SK-N-DZ (cell line): ENCODE measurements around the gene TEX28. TPM values are rescaled to one million over a fixed set of nuclear protein-coding genes. Genes with fewer than 3 reads are reported as not detected.
"Not testable (repeated sequence)": the region's sequence is repeated elsewhere in the genome, so short reads cannot be mapped to it uniquely, and the experiment has no call there.

ENCODE experiments used
- DNase-seq: peaks from one replicate; pipeline ENCODE4 v3.0.0-alpha.2; 2015; ENCODE audit warnings: low spot score
- polyA plus RNA-seq, 2 experiments: library from polyadenylated mRNA; depleted of rRNA; stranded (reverse); fragments of >200 nt; gene quantifications; 2 replicates each; pipeline ENCODE4 v1.2.3, GENCODE V29; 2014

The TEX28 gene, protein sequence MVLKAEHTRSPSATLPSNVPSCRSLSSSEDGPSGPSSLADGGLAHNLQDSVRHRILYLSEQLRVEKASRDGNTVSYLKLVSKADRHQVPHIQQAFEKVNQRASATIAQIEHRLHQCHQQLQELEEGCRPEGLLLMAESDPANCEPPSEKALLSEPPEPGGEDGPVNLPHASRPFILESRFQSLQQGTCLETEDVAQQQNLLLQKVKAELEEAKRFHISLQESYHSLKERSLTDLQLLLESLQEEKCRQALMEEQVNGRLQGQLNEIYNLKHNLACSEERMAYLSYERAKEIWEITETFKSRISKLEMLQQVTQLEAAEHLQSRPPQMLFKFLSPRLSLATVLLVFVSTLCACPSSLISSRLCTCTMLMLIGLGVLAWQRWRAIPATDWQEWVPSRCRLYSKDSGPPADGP
- not detected in 2 replicates for polyA plus RNA-seq (2014; cell fraction: cytosol; rRNA removed)
- polyA plus RNA-seq (2014; cell fraction: nucleus; rRNA removed) = not detected in 2 replicates

DNA sequence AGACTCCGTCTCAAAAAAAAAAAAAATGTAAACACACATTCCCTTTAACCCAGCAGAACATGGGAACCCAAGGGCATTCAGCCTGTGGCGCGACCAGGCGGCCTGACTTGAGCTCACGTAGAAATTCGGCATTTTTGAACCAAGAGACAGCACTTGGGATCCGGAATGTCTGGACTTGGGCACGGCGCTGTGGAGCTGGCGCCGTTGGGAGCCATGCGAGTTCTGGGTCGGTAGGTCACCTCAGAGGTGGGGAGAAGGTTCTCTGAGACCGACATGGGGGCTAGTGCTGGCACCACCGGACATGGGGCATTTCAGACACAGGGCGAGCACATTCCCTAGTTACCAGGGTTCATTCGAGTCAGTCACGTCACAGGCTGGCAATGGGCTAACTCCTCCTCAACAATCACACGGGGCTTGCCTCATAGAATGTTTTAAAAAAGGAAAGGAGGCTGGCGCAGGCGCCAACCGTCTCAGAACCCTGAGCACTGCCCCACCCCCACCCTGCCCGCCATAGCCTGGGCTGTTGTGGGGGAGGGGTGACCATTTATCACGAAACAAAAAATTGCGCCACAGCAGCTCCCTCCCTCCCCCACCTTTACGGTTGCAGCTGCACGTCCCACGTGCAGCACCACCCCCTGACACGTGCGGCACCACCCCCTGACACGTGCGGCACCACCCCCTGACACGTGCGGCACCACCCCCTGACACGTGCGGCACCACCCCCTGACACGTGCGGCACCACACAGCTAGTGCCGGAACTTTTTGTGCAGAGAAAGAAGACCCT lies at the start of gene TEX28:
Gene TEX28 (minus strand): TSS at position 334 of the 784 bp plus-strand sequence. CDS start 3,007 bp downstream, outside the sequence.
- no peak for DNase-seq

DNA sequence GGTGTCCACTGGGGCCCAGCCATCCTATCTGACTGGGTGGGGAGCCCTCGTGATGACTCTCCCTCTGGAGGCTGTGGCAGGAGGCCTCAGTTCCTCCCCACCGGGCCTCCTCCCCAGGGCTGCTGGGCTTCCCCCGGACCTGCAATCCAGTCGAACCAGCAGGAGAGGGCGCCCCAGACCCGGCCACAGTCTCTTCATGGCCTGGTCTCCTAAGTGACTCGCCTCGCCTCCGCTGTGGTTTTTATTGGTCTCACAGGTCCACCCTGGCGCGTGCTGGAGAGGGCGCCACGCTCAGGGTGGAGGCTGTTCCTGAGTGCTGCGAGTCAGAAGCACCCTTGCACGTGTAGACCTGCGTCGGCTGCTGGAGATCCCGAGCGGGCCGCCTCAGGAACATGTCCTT lies 48.7 kb upstream of the TEX28 start:
- not testable (repeated sequence) for DNase-seq

DNA sequence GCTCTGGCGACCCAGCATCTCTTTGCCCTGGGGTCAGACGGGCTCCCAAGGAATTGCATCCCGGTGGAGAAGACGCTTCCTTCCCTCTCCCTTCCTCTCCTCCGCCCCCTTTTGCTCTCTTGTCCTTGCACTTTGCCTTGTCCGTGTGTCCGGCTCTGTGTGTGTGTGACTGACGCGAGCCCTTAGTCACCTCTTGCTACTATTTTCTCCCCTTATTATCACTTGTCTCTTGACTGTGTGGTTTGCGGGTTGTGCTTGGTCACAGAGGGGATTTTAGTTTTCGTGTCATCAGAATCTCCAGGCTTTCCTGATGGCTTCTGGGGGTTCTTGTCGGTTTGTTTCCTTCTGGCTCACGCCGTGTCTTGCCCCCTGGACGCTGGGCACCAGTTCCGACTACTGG lies 48.1 kb upstream of the TEX28 start:
- not testable (repeated sequence) for DNase-seq

DNA sequence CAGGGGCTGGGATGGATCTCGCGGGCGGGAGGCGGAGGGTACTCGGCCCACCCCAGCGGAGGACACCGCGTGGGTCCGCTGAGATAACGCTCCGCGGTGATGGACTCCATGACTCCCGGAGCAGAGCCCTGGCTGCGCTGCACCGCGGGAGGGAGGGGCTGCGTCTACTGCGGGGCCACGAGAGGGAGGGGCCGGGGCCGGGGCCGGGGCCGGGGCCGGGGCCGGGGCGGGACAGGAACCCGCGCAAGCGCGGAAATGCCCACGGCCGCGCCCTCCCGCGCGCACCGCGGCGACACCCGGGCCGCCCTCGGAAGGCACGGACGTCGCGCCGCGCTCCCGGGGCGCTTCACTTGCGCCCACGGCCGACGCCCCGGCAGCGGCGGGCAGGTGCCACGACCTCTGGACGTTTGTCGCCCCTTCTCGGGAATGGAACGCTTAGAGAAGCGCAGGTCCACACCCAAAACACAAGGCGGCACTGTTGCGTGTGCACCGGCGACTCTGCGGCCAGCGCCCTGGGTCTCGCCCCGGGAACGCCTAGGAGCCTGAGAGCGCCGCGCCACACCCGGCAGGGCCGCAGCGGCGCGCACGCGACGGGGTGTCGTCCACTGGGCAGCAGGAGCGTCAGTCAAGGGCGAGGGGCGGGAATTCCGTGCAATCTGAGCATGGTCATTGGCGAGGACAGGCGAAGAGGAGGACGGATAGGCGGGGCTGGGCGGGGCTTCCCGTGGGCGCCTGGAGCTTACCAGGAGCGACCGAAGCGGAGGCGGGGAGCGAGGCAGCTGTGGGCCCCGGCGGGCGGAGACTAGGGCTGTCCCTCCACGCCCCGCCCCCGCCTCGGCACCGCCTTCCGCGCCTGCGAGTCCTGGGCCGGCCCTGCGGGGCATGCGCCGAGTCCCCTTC lies 46.7 kb upstream of the TEX28 start:
- DNase-seq = not testable (repeated sequence)

DNA sequence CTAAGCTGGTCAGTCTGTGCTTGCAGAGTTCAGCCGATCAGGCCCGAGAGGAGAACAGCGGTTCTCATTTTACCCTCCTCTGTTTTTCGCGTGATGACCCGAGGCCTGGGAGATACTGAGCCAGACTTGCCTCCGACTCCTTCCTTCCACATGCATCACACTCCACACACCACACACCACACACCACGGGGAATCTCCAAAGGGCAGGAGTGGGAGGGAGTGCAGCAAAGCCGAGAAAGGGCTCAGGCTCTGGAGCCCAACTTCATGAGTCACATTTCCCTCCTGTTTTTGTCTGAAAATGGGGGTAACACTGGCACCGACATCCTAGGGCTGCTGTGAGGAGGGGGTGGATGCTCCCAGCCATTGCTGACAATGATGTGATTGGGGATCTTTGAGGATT lies 39.6 kb upstream of the TEX28 start:
- DNase-seq = no peak

DNA sequence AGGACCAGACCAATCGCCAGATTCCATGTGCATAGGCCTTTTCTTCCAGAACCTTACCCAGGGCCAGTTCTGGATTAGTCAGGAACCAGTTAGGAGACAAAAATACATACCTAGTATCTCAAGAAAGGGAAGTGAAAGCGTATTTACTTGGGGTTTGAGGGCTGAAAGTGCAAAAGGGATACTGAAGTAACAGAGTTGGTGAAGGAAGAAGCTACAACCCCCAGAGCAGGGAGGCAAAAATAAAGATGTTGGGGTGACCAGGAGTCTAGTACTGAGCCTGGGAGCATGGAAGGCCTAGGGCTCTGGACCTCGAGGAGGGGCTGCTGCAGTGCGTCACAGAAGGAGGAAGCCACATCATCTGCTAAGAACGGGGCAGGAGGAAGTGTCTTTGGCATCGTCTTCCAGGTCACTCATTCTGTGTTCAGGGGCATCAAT lies 38.9 kb upstream of the TEX28 start:
- no peak for DNase-seq

DNA sequence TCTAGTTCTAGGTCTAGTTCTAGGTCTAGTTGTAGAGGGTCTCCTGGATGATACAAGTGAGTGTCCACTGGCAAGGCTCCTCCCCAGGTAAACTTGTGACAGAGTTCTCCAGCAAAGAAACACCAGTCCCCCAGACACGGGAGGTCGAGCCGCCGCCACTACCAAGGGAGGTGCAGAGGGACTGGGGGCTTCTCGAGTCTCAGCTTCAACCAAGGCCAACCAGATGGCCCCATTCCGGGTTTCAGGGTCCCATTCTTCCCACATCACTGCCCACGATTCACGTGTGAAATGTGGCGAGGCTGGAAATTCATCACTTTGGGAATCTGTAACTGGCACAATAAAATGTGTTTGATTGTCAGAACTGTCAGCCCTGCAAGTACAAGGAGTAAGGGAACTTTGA lies 38.2 kb upstream of the TEX28 start:
- DNase-seq = no peak

DNA sequence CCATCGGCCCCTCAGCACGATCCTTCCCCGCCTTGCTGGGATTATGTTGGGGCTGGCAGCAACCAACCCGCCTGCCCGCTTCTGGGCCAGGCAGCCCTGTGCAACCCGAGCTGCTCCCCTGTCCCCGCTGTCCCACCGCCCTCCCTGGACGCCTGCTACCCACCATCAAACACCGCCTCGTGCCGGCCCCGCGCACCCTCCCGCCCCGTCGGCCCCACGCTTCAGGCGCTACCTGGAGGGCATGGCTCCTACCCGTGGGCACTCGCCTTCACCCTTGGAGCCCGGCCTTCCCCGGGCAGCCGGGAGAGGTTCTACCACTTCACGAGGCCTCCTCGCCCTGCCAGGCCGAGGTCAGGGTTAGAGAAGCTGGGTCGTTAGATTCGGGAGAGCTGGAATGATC lies 37.6 kb upstream of the TEX28 start:
- DNase-seq = no peak

DNA sequence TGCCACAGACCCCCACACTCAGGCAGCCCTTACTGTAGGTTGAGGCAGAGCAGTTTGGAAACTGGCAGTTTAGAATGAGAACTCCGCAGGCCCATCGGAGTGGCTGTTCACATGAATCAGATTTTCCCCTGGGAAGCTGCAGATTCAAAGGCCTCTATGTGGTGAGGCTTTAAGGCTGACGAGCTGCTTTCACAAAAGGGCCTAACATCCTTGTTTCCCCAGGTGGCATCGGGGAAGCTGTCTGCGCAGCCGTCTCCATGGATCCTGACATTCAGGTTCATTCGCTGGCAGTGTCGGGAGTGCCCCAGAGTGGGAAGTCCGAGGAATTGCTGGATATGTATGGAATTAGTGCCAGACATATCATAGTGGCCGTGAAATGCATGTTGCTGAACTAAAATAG lies 34.4 kb upstream of the TEX28 start:
- no peak for DNase-seq

DNA sequence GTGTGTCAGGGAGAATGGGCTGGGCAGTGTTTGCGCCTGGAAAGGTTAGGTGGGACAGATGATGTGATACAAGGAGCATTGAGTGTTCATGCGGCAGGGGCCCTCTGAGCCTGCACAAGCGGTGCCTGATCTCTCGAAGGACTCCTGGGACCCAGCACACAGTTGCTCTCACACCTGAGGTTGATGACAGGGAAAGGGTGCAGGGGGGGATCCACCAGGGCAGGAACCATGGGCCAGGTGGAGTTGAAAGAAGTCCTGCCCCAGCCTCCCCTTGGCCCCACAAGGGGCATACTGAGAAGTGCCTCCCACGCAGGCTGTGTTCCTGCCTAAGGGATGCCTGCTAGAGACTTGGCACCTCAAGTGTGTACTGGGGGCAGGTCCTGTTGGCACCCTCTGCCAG lies 33.7 kb upstream of the TEX28 start:
- no peak for DNase-seq

DNA sequence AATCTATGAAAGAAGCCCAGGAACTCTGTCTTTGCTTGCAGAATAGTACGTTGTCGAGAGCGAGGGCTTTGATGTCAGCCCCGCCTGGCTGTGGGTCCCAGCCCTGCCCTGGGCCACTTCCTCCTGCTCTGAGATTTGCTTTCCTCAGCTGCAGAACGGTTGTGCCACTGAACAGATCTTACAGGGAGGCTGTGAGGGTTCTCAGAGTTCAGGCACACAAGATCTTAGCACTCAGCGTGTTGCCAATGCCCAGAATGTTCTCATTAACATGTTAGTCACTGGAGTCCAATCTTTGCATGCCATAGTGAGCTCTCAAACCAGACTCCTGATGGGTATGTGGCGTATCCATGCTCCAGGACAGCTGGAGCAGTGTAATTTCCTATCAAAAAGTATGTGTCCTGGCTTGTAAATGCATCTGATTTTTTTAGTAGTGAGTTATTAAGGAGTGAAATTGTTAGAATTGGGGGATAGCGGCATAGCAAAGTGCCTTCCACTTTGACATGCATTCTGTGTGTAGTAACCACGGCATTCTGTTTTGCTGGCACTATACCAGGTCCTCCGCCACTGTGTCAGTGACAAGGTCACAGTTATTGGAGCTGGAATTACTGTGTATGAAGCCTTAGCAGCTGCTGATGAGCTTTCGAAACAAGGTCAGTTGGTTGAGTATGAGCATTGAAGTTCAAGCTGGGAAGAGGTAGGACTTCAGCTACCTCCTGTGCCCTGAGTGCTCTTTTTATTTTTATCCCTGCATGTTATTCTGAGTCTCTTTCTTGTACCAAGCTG lies 32.3 kb upstream of the TEX28 start:
- no peak for DNase-seq

DNA sequence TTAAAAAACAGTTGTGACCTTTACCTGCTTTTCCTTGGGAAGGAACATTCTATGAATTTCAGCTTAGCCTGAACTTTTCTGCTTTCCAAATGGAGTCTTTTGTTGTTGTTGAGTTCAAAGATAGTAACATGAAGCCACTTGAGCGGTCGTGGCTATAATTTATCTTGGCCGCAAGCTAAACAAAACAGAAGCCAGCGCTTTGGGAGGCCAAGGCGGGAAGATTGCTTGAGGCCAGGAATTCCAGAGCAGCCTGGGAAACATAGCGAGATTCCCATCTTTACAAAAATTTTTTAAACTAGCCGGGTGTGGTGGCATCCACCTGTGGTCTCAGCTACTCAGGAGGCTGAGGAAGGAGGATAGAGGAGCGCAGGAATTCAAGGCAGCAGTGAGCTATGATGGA lies 30.6 kb upstream of the TEX28 start:
- no peak for DNase-seq

DNA sequence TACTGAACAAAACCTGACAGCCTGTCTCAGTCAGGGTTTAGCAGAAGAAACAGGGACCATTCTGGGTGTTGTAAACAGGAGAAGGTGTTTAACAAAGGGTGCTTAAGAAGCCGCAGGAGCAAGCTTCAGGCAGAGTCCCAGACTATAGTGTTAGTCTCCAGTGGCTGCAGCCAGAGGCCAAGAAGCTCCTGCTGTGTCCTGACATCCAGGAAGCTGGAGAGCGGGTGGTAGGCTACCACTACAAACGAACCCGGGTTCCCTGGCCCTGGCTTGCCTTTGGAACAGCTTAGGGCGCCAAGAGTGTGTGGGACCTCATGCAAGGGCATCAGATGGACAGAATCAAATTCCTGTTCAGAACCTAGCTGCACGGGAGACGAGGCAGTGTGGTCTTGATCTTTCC lies 28.6 kb upstream of the TEX28 start:
- no peak for DNase-seq

DNA sequence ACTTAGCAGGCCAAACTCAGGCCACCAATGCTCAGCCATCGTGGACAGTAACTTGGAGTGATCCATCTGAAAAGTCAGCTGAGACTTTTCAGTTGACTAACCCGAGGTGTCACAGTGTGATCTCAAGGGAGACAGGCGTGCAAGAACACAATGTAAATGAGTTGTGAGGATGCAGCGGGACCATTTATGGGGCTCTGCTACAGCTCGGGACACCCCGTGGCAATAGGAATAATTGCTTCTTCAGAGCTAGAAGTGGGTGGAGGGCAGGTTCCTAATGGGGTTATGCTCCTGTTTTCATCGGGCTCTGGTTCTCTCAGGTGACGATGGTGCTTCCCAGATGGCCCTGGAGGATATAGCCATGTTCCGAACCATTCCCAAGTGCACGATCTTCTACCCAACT lies 28.0 kb upstream of the TEX28 start:
- DNase-seq = no peak

DNA sequence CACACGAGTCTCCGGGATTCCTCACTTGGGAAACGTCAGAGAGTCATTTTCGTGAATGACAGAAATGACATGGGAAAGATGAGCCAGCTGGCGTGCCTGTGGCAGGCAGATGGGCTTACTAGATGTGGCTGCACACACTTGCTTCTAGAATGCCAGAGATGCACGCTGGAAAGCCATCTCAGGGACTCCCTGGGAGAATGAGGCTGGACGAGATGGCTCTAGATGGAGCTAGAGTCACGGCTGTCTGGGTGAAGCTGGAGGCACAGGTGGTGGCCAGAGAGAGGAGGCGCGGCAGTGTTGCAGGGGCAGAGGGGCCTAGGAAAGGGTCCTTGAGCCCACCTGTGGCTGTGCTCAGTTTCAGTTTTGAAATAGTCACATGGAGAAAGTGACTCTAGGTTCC lies 26.7 kb upstream of the TEX28 start:
- DNase-seq = peak; percentile 18

DNA sequence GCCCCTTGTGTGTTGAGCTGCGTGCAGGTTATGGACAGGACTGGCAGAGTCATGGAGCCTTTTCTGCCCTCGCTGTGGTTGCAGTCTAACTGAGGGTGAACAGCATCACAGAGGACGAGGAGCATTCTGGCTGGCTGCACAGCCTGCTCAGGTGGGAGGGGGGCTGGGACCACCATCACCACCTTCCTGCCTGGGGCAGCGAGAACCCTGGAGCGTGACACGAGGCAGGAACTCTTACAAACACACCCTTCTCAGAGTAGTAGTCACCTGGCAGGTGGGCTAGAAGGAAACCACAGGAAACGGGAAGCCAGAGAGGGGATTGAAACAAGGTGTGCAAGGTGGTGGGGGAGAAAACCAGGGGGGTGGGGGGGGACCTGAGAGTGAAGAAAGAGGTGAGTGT lies 26.2 kb upstream of the TEX28 start:
- DNase-seq = no peak

DNA sequence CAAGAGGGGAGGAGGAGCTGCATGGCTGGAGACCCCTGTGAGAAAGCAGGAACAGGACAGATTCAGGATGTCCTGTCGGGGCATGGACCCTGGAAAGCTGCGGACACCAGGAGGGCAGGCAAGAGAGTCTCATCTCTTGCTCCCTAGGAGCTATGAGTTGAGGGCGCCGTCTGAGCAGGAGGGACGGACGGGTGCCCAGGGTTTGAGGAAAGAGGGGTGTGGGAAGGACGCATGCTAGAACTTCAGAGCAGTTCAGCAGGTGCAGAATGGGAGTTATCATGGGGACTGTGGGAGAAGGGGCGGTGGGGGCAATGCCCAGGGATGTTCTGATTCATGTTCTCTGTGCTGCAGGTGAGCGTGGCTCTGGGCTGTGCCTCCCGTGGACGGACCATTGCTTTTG lies 25.5 kb upstream of the TEX28 start:
- no peak for DNase-seq

DNA sequence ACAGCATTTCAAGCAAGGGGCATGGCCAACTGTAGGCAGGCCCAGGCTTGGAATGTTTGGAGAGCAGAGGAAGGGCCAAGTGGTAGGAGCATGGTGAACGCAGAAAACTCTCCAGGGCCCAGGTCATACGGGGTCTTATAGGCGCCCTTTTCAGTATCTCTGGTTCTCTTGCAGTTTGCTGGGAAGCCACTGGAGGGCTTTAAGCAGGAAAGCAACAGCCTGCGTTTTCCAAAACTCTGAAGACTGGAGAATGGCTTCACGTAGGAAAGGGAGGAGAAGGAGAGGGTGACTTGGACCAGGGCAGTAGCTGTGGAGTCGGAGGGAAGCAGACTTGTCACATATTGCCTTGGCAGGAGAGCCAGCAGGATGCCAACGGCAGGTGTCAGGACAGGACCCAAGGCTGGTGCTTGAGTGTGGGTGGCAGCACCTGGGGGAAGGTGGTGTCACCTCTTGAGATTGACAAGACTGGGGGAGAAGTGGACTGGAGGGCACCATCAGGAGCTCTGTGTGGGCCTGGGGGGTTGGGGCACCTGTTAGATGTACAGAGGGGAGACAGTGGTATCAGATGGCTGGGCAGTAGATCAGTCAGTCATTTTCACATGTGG lies 22.6 kb upstream of the TEX28 start:
- DNase-seq = peak; percentile 40

DNA sequence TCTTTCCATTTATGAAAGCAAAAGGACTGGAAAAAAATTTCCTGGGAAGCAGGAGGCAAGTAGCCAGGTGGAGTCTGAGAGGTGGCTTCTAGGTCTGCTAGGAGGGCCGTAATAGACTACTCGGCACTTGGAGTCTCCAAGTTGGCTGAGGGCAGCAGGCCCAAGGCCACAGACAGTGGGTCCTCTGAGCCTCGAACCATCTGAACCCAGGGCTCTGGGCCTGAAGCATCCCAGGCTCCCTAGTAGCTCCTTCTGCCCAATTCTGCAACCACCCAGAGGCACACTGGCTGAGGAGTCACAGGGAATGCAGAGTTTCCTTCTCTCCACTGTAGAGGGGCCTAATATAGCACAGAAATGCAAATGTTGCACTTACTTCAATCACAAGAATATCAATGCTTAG lies 20.5 kb upstream of the TEX28 start:
- DNase-seq = no peak

DNA sequence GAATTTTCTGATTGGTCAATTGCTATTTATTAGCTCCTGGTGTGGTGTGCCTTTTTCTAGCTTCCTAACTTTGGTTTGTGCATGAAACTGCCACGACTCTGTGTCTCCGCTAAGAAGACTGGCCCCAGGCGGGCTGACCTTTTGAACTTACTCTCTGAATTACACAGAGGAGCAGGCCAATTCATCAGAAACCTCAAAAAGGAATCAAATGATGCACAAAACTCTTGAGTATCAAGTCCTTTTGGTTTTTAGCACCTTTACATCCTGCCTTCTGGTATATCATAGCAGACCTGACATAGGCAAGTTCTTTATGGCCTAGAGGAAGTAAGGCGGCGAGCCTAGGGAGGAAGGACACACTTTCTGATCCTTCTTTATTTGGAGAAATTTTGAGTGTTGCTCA lies 18.2 kb upstream of the TEX28 start:
- no peak for DNase-seq
